RCC 7860 (cell line): Measurements from ENCODE around the gene MYO3B.
A peak's percentile ranks its signal among the peaks of the same experiment; 100 is the strongest.

Experiments used
- DNase-seq: peaks from one replicate; pipeline ENCODE4 v3.0.0-alpha.2; 2015; ENCODE audit warnings: low spot score
- FAIRE-seq: peaks from 2 replicates; lab custom pipeline; 2012; peaks lifted over from hg19 to GRCh38; lab: Jason Lieb, UNC

Gene MYO3B

DNA sequence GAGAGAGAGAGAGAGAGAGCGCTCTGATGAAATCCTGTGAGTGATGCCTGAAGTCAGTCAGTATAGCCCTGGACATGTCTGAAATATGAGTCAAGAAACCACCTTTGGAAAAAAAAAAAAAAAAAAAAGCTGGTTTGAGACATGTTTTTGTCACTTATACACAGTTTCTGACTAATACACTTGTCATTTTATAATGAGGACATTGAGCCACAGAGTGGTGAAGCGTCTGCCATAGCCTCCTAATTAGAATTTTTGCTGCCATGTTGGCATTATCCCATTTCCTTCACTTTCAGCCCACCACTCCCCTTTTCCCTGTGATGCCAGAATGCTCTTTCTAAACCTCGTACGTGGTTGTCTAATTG, 15.7 kb upstream of the MYO3B start:
- FAIRE-seq (peak; percentile 84), DNase-seq (peak; percentile 89)

- DNase-seq (no peak), FAIRE-seq (no peak)
These were observed 14.4 kb upstream of the MYO3B start for GRCh38 chr2:170163411-170164065.

- FAIRE-seq: no peak
- DNase-seq: peak; percentile 52
These were observed 12.8 kb upstream of the MYO3B start for GRCh38 chr2:170165129-170165528.

DNA sequence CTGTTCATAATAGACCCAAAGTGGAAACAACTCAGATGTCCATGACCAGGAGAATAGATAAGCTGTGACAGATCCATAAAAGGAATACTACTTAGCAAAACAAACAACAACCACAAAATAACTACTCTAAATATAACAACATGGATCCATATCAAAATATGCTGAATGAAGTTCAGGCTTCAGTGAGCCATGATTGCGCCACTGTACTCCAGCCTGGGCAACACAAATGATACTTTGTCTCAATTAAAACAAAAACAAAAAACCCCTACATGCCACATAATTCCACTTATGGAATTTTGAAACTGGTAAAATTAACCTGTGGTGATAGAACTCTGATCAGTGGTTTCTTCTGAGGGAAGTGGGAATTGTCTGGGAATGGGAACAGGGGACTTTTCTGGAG, 11.2 kb upstream of the MYO3B start:
- no peak for FAIRE-seq
- no peak for DNase-seq

DNA sequence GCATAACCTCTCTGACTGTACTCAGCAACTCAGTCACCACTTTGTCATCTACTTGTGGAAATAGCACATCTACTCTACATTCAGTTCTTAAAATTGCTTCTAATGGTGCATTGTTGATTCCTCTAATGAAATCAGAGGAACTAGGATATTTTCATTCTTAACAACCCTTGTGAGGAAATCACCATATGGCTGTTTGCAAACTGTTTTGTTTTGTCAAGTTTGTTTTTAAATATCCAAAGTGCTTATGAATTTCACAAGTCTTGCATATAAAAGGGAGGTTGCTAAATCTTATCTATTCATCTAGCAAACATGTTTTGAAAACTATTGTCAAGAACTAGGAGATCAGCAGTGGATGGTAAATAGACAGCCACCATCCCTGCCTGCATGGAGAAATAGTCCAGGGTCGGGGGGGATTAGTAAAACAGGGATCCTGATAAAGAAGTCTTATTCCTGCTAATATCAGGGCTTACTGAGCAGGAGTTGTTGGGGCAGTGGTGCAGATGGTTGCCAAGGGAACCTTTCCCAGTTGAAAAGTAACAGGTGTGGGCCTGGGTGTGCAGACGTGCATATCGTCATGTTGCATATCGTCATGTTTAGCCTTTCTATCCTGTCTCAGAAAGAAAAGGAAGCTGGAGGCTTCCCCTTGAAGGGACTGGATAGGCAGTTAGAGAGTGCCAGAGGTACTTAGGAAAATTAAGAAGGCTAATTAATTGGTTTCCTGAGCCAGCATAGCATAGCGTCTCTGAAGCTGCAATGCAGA, 7.5 kb upstream of the MYO3B start:
- no peak for FAIRE-seq
- no peak for DNase-seq

DNA sequence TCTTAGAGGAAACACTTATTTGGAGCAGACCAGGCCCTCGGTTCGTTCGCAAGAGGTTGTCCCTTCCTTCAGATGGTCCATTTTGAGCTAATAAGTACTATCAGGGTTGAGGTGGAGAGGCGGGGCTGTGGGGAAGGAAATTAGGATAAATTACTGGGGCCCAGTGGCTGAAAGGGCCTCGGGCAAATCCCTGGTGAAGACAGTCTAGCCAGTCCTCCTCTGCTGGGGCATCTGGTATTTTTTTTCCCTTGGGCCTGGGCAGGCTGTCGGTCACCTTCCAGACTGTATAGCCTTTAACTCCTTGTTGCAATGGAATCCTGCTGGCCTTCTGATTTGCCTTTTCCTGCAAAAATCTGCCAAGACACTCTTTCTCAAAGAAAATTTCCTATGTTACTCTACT, 1.7 kb upstream of the MYO3B start:
- no peak for FAIRE-seq
- DNase-seq: no peak

DNA sequence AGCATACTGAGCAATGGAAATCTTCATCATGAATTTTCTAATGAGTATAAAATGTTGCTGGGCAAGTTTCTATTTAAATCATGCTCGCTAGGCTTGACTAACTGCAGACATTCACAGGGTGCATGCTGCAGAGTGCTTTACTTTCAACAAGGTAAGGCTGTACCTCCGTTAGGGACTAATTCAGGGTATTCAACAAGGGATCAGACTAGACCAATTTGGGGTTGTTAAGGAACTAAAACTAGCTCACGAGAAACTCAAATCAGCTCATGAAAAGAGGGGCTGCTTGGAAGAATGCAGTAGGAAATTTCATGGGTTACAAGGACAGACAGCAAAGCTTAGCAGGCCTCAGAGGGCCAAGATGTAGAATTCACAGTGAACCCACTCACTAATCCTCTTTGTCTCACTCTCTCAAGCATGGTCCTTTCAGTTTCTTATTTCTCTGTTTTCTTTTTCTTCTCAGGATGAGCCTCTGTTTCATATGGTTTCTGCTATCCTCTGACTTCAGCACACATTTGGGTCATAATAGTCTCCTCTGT, 2.2 kb downstream of the MYO3B start:
- DNase-seq (no peak), FAIRE-seq (no peak)

GRCh38 chr2:170181602-170182001, 3.7 kb downstream of the MYO3B start:
- no peak for FAIRE-seq
- DNase-seq: no peak

DNA sequence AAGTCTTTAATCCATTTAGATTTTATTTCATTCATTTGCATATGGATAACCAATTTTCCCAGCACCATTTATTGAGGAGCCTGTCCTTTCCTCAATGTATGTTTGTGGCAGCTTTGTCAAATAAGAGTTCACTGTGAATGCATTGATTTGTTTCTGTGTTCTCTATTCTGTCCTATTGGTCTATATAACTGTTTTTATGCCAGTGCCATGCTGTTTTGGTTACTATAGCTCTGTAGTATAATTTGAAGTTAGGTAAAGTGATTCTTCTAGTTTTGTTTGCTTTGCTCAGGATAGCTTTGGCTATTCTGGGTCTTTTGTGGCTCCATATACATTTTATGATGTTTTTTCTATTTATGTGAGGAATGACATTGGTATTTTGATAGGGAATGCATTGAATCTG, 7.4 kb downstream of the MYO3B start:
- FAIRE-seq: no peak

GRCh38 chr2:170189757-170190156, 11.8 kb downstream of the MYO3B start:
- FAIRE-seq (no peak), DNase-seq (no peak)

More for the DNA sequence above, 7.4 kb downstream of the MYO3B start:
- no peak for DNase-seq

GRCh38 chr2:170190172-170190571, 12.2 kb downstream of the MYO3B start:
- DNase-seq (no peak), FAIRE-seq (no peak)

GRCh38 chr2:170191166-170191866, 13.4 kb downstream of the MYO3B start:
- no peak for FAIRE-seq

DNA sequence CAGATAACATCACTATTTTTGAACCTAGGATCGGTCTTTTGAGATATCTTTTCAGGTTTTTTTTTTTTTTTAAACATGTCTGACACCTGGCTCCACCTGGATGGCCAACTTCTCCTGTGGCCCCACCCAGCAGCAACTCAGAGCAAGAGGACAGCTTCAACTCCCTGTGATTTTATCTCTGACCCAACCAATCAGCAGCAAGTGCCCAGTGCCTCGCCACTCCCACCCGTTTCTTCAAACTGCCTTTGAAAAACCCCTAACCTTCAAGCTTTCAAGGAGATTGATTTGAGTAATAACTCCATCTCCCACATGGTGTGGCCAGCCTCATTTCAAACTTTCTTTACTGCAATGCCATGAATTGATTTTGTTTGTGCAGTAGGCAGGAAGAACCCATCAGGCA, 19.0 kb downstream of the MYO3B start:
- FAIRE-seq (no peak), DNase-seq (no peak)

More at GRCh38 chr2:170191166-170191866, 13.4 kb downstream of the MYO3B start:
- no peak for DNase-seq

GRCh38 chr2:170201275-170201674, 23.3 kb downstream of the MYO3B start:
- FAIRE-seq (no peak), DNase-seq (no peak)

- DNase-seq (no peak), FAIRE-seq (no peak)
These were observed 23.9 kb downstream of the MYO3B start for GRCh38 chr2:170201734-170202393.

DNA sequence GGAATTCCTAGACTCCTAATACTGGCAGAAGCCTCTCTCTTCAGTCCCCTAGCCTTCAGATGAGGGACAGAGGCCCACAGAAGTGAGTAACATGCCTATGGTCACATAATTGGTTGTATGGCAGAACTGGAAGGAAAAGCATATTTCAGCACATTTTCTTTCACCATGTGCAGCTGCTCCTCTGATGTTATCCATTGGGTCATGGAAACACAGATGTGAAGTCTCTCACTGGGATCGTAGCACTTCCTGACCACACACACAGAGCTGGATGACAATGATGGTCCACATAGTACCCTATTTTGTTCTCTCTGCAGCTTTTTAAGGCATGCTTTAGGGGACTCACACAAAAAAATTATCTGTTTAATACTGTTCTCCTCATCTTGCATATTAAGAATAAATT, 24.5 kb downstream of the MYO3B start:
- FAIRE-seq: no peak
- no peak for DNase-seq

- DNase-seq: no peak
- FAIRE-seq: no peak
These were observed 26.5 kb downstream of the MYO3B start for GRCh38 chr2:170204298-170204951.

GRCh38 chr2:170206246-170206645, 28.3 kb downstream of the MYO3B start:
- FAIRE-seq (no peak), DNase-seq (no peak)

GRCh38 chr2:170206805-170207407, 29.0 kb downstream of the MYO3B start:
- FAIRE-seq: no peak
- no peak for DNase-seq

GRCh38 chr2:170207901-170208300, 30.0 kb downstream of the MYO3B start:
- FAIRE-seq (no peak), DNase-seq (no peak)
